Measurements from ENCODE around the gene SYNPO2. TPM values are rescaled to one million over a fixed set of nuclear protein-coding genes. Genes with fewer than 3 reads are reported as not detected.

SYNPO2 gene
- total RNA-seq, 1 experiment from 2014 or later, result 0.93 TPM

GRCh38 chr4:118845552-118846050 is 43.1 kb upstream of the SYNPO2 start:
- TF ChIP-seq CBX3 (IDR thresholded peaks at IDR 0.05; ENCODE audit: low read depth) (no peak), JUND (IDR thresholded peaks at IDR 0.05) (no peak), CTCF (IDR thresholded peaks at IDR 0.05 in 2 of 3, conservative IDR thresholded peaks at IDR 0.05 in 1 of 3; ENCODE audit: borderline replicate concordance in 1 of 3, insufficient read depth in 1 of 3, low read depth in 2 of 3, low read length in 2 of 3) (no peak), YY1 (IDR thresholded peaks at IDR 0.05; ENCODE audit: extremely low read depth, insufficient replicate concordance, low read depth, low read length) (no peak)
- RAD21 ChIA-PET (ENCODE audit: low non-redundant PET in 1 of 2, low total read pairs in 2 of 2, uncharacterized antibody in 2 of 2, unreplicated experiment in 2 of 2), result no interaction called here
- Histone ChIP-seq H2AFZ (ENCODE audit: low read depth, low read length, poor library complexity, severe bottlenecking) (no peak overlapping the region), H3K4me2 (ENCODE audit: low read length) (no peak overlapping the region), H3K9me2 (ENCODE audit: insufficient read depth) (no peaks in the 10 kb centered on the region), H3K36me3 (ENCODE audit: control insufficient read depth in 1 of 2, insufficient read depth in 2 of 2, low read length in 2 of 2) (no peaks in the 10 kb centered on the region), H3K4me3 (replicated peaks in 1 of 2; ENCODE audit: low read depth in 1 of 2, low read length in 2 of 2) (no peak overlapping the region), H4K20me1 (ENCODE audit: insufficient read depth) (no peaks in the 10 kb centered on the region), H3K27ac (ENCODE audit: low read depth, low read length) (no peak overlapping the region), H3K9ac (ENCODE audit: low read length) (no peak overlapping the region), H3K79me2 (ENCODE audit: insufficient read depth, low read length) (no peaks in the 10 kb centered on the region), H3K9me3 (ENCODE audit: control insufficient read depth in 1 of 2, insufficient read depth in 1 of 2, low read depth in 1 of 2, low read length in 2 of 2) (no peaks in the 10 kb centered on the region), H3K27me3 (ENCODE audit: insufficient read depth, low read length) (no peaks in the 10 kb centered on the region), H3K4me1 (ENCODE audit: control insufficient read depth in 1 of 2, insufficient read depth in 2 of 2, low read length in 2 of 2) (peaks cover 15 to 28% of the 10 kb centered on the region in 2 experiments)
- intact Hi-C loops (cut with micrococcal nuclease), result no loop called here
- CTCF ChIA-PET, result no interaction called here
- DNase-seq (ENCODE audit: low read depth, low spot score) (no peak), ATAC-seq (no peak)
- BruUV-seq (replicated peaks), result no TSS peak
- POLR2A ChIA-PET, result no interaction called here

DNA sequence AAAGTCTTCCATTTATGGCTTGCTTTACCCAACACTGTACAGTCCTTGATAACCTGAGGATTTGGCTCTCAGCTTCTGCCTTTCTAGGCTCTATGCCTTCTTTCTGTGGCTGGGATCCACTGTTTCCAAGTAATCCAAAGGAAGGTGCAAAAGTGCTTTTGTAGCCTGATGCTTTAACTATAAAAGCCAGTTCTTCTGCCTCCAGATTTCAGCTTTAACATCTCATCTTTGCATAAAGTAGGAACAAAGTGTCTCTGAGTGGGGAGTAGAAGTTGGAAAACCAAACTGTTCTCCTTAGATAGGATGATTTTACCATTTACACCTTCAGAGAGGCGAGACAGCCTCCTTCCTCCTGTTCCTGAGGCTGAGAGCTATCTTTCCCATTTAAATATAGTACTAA is 41.7 kb upstream of the SYNPO2 start:
- ATAC-seq, result no peak
- H2AFZ ChIP-seq (ENCODE audit: low read depth, low read length, poor library complexity, severe bottlenecking), result no peak overlapping the region

More for the DNA sequence above, 41.7 kb upstream of the SYNPO2 start:
- no peaks in the 10 kb centered on the region for H3K79me2 ChIP-seq (ENCODE audit: insufficient read depth, low read length)
- no TSS peak for BruUV-seq (replicated peaks)
- RAD21 ChIA-PET (ENCODE audit: low non-redundant PET in 1 of 2, low total read pairs in 2 of 2, uncharacterized antibody in 2 of 2, unreplicated experiment in 2 of 2), result no interaction called here
- H3K4me2 ChIP-seq (ENCODE audit: low read length), result no peak overlapping the region
- POLR2A ChIA-PET, result interaction anchor here (1.2 kb wide), 1 partner anchor 12 kb away, joined by 3 read pairs; no protein-coding TSS in a partner anchor
- no peaks in the 10 kb centered on the region for H3K27me3 ChIP-seq (ENCODE audit: insufficient read depth, low read length)
- no peaks in the 10 kb centered on the region for H3K9me2 ChIP-seq (ENCODE audit: insufficient read depth)
- DNase-seq (ENCODE audit: low read depth, low spot score), result no peak
- CTCF ChIA-PET, result no interaction called here
- intact Hi-C loops (cut with micrococcal nuclease), result no loop called here
- H3K27ac ChIP-seq (ENCODE audit: low read depth, low read length), result no peak overlapping the region
- no peaks in the 10 kb centered on the region for H3K36me3 ChIP-seq (ENCODE audit: control insufficient read depth in 1 of 2, insufficient read depth in 2 of 2, low read length in 2 of 2)
- H4K20me1 ChIP-seq (ENCODE audit: insufficient read depth), result no peaks in the 10 kb centered on the region
- H3K9ac ChIP-seq (ENCODE audit: low read length), result no peak overlapping the region
- no peak for TF ChIP-seq ZNF274 (IDR thresholded peaks at IDR 0.05; ENCODE audit: low read depth, low read length)
- TF ChIP-seq POLR2A (IDR thresholded peaks at IDR 0.05; ENCODE audit: borderline replicate concordance, extremely low read depth, insufficient read depth, insufficient read length), result no peak
- TF ChIP-seq ZBTB33 (IDR thresholded peaks at IDR 0.05; ENCODE audit: extremely low read depth, insufficient replicate concordance, low read length), result no peak
- no peak for TF ChIP-seq CBX3 (IDR thresholded peaks at IDR 0.05; ENCODE audit: low read depth)
- TF ChIP-seq RAD21 (IDR thresholded peaks at IDR 0.05; ENCODE audit: low read depth), result no peak
- TF ChIP-seq FOSL1 (IDR thresholded peaks at IDR 0.05; ENCODE audit: low read depth), result no peak
- no peak for TF ChIP-seq JUND (IDR thresholded peaks at IDR 0.05)
- no peak for TF ChIP-seq SP1 (IDR thresholded peaks at IDR 0.05; ENCODE audit: low read depth)
- no peak overlapping the region for H3K4me3 ChIP-seq (replicated peaks in 1 of 2; ENCODE audit: low read depth in 1 of 2, low read length in 2 of 2)
- H3K9me3 ChIP-seq (ENCODE audit: control insufficient read depth in 1 of 2, insufficient read depth in 1 of 2, low read depth in 1 of 2, low read length in 2 of 2), result no peaks in the 10 kb centered on the region
- peaks cover 9 to 22% of the 10 kb centered on the region in 2 experiments for H3K4me1 ChIP-seq (ENCODE audit: control insufficient read depth in 1 of 2, insufficient read depth in 2 of 2, low read length in 2 of 2)
